ENCODE results near the gene PSME3.

The PSME3 gene

GRCh38 chr17:42832934-42833766, at the start of gene PSME3:
TSS of gene PSME3 (plus strand) at chr17:42833397. CDS start at chr17:42833632, 235 bp downstream.
- peak within 1 kb of the TSS; percentile 95 for H3K4me3 ChIP-seq (ENCODE audit: low read length)
- no peak for TF ChIP-seq ZNF274 (IDR thresholded peaks at IDR 0.05; ENCODE audit: low read depth, low read length)

GRCh38 chr17:42783791-42784138, 49.4 kb upstream of the PSME3 start:
- H3K4me3 ChIP-seq (ENCODE audit: low read length): no peak overlapping the region
- TF ChIP-seq ZNF274 (IDR thresholded peaks at IDR 0.05; ENCODE audit: low read depth, low read length): no peak

GRCh38 chr17:42784409-42784808, 48.8 kb upstream of the PSME3 start:
- H3K4me3 ChIP-seq (ENCODE audit: low read length): no peak overlapping the region
- TF ChIP-seq ZNF274 (IDR thresholded peaks at IDR 0.05; ENCODE audit: low read depth, low read length): no peak

GRCh38 chr17:42784811-42785592, 48.2 kb upstream of the PSME3 start:
- H3K4me3 ChIP-seq (ENCODE audit: low read length): no peak overlapping the region

GRCh38 chr17:42787266-42787665, 45.9 kb upstream of the PSME3 start:
- no peak for TF ChIP-seq ZNF274 (IDR thresholded peaks at IDR 0.05; ENCODE audit: low read depth, low read length)

More at GRCh38 chr17:42784811-42785592, 48.2 kb upstream of the PSME3 start:
- TF ChIP-seq ZNF274 (IDR thresholded peaks at IDR 0.05; ENCODE audit: low read depth, low read length): no peak

GRCh38 chr17:42791948-42792347, 41.2 kb upstream of the PSME3 start:
- no peak for TF ChIP-seq ZNF274 (IDR thresholded peaks at IDR 0.05; ENCODE audit: low read depth, low read length)

More at GRCh38 chr17:42787266-42787665, 45.9 kb upstream of the PSME3 start:
- no peak overlapping the region for H3K4me3 ChIP-seq (ENCODE audit: low read length)

GRCh38 chr17:42792545-42792944, 40.7 kb upstream of the PSME3 start:
- no peak for TF ChIP-seq ZNF274 (IDR thresholded peaks at IDR 0.05; ENCODE audit: low read depth, low read length)
- H3K4me3 ChIP-seq (ENCODE audit: low read length): no peak overlapping the region

More at GRCh38 chr17:42791948-42792347, 41.2 kb upstream of the PSME3 start:
- no peak overlapping the region for H3K4me3 ChIP-seq (ENCODE audit: low read length)

- no peak for TF ChIP-seq ZNF274 (IDR thresholded peaks at IDR 0.05; ENCODE audit: low read depth, low read length)
- no peak overlapping the region for H3K4me3 ChIP-seq (ENCODE audit: low read length)
These were observed 38.1 kb upstream of the PSME3 start for GRCh38 chr17:42795061-42795460.

- H3K4me3 ChIP-seq (ENCODE audit: low read length): no peak overlapping the region
These were observed 37.7 kb upstream of the PSME3 start for GRCh38 chr17:42795465-42795864.

GRCh38 chr17:42796066-42796758, 37.0 kb upstream of the PSME3 start:
- TF ChIP-seq ZNF274 (IDR thresholded peaks at IDR 0.05; ENCODE audit: low read depth, low read length): no peak
- no peak overlapping the region for H3K4me3 ChIP-seq (ENCODE audit: low read length)

More at GRCh38 chr17:42795465-42795864, 37.7 kb upstream of the PSME3 start:
- TF ChIP-seq ZNF274 (IDR thresholded peaks at IDR 0.05; ENCODE audit: low read depth, low read length): no peak

GRCh38 chr17:42797067-42798007, 35.9 kb upstream of the PSME3 start:
- peak overlapping the region; percentile 88 for H3K4me3 ChIP-seq (ENCODE audit: low read length)
- no peak for TF ChIP-seq ZNF274 (IDR thresholded peaks at IDR 0.05; ENCODE audit: low read depth, low read length)

GRCh38 chr17:42798011-42798382, 35.2 kb upstream of the PSME3 start:
- no peak for TF ChIP-seq ZNF274 (IDR thresholded peaks at IDR 0.05; ENCODE audit: low read depth, low read length)
- peak overlapping the region; percentile 88 for H3K4me3 ChIP-seq (ENCODE audit: low read length)

Data from GM08714 (cell line).